DMS53 (cell line): ENCODE measurements around the gene C2.
A peak's percentile ranks its signal among the peaks of the same experiment; 100 is the strongest.
"Not testable (repeated sequence)": the region's sequence is repeated elsewhere in the genome, so short reads cannot be mapped to it uniquely, and the experiment has no call there.

Experiments
- DNase-seq: peaks from one replicate; lab custom pipeline; 2025; lab: John Stamatoyannopoulos, UW

C2 gene

GRCh38 chr6:31899215-31899614 lies 28.3 kb upstream of the C2 start:
- no peak for DNase-seq

GRCh38 chr6:31899882-31900722 lies 27.4 kb upstream of the C2 start:
- no peak for DNase-seq

GRCh38 chr6:31900917-31901414 lies 26.6 kb upstream of the C2 start:
- peak; percentile 73 for DNase-seq

- DNase-seq: peak; percentile 86
Measured at GRCh38 chr6:31901415-31901952, 26.0 kb upstream of the C2 start.

GRCh38 chr6:31901953-31902643 lies 25.4 kb upstream of the C2 start, which contains the start of gene ZBTB12:
ZBTB12 (minus strand) TSS chr6:31902086; CDS start chr6:31901305, 781 bp downstream.
- peak; percentile 98 for DNase-seq

GRCh38 chr6:31903957-31904356 lies 23.6 kb upstream of the C2 start:
- DNase-seq: no peak

GRCh38 chr6:31905041-31905440 lies 22.5 kb upstream of the C2 start:
- no peak for DNase-seq

- DNase-seq: no peak
Measured at GRCh38 chr6:31906122-31906521, 21.4 kb upstream of the C2 start.

GRCh38 chr6:31906727-31907126 lies 20.8 kb upstream of the C2 start:
- not testable (repeated sequence) for DNase-seq

GRCh38 chr6:31907158-31907813 lies 20.2 kb upstream of the C2 start:
- peak; percentile 34 for DNase-seq

GRCh38 chr6:31908255-31908654 lies 19.3 kb upstream of the C2 start:
- DNase-seq: not testable (repeated sequence)

- DNase-seq: peak; percentile 69
Measured at GRCh38 chr6:31908791-31909190, 18.7 kb upstream of the C2 start.

GRCh38 chr6:31909298-31909697 lies 18.2 kb upstream of the C2 start:
- not testable (repeated sequence) for DNase-seq

- no peak for DNase-seq
Measured at GRCh38 chr6:31911826-31912585, 15.5 kb upstream of the C2 start.

- no peak for DNase-seq
Measured at GRCh38 chr6:31915351-31915750, 12.2 kb upstream of the C2 start.

GRCh38 chr6:31915756-31916155 lies 11.8 kb upstream of the C2 start:
- no peak for DNase-seq

GRCh38 chr6:31918069-31918720 lies 9.3 kb upstream of the C2 start:
- no peak for DNase-seq

GRCh38 chr6:31919624-31920303 lies 7.8 kb upstream of the C2 start:
- no peak for DNase-seq

- DNase-seq: no peak
Measured at GRCh38 chr6:31920811-31921210, 6.7 kb upstream of the C2 start.

- DNase-seq: peak; percentile 33
Measured at GRCh38 chr6:31922942-31923341, 4.6 kb upstream of the C2 start.
